ENCODE data around the gene FARS2.

- TF ChIP-seq CTCF (IDR thresholded peaks at IDR 0.05), result no peak
- no peak for TF ChIP-seq POLR2A (IDR thresholded peaks at IDR 0.05)
Observed at GRCh38 chr6:5250451-5250850, 10.9 kb upstream of the FARS2 start.
